Lung (tissue), 13 donors: ENCODE results near the gene CHCHD5. TPM values are rescaled to one million over a fixed set of nuclear protein-coding genes. Genes with fewer than 3 reads are reported as not detected.

Experiments used
- ATAC-seq: fragments of 200-7000 bp; cut with Tn5 transposase; one replicate; pipeline ENCODE4 v1.9.1; 2020; ENCODE audit warnings: moderate number of reproducible peaks; ENCODE audit not compliant: insufficient read depth, low FRiP score
- DNase-seq, 3 donors: peaks; one replicate each; pipeline ENCODE4 v3.0.0-alpha.2; 2013 to 2017
- H3K27ac ChIP-seq, 2 donors: one replicate each; pipeline ENCODE4 v1.5.1; 2013; ENCODE audit warnings: mild to moderate bottlenecking in 2 of 2, moderate library complexity in 2 of 2, control low read depth in 1 of 2, inconsistent platforms in 1 of 2, low read depth in 1 of 2, low read length in 1 of 2
- H3K27me3 ChIP-seq, 3 donors: one replicate each; pipeline ENCODE4 v1.5.1; 2013; ENCODE audit warnings: low read length in 2 of 3; ENCODE audit not compliant: control insufficient read depth in 3 of 3, insufficient read depth in 3 of 3
- H3K36me3 ChIP-seq, 4 donors: one replicate each; pipeline ENCODE4 v1.5.1; 2013; ENCODE audit warnings: low read length in 4 of 4, mild to moderate bottlenecking in 1 of 4, moderate library complexity in 1 of 4; ENCODE audit not compliant: control insufficient read depth in 4 of 4, insufficient read depth in 4 of 4
- H3K4me1 ChIP-seq, 5 donors: one replicate each; pipeline ENCODE4 v1.5.1; 2013; ENCODE audit warnings: low read length in 5 of 5, mild to moderate bottlenecking in 2 of 5, moderate library complexity in 1 of 5; ENCODE audit not compliant: control insufficient read depth in 5 of 5, insufficient read depth in 5 of 5
- H3K4me3 ChIP-seq: one replicate; pipeline ENCODE4 v1.5.1; 2013; ENCODE audit warnings: mild to moderate bottlenecking, control low read depth, moderate library complexity
- H3K9ac ChIP-seq, 2 donors: one replicate each; pipeline ENCODE4 v1.5.1; 2013; ENCODE audit warnings: low read length in 2 of 2, control low read depth in 1 of 2; ENCODE audit not compliant: insufficient read depth in 1 of 2
- H3K9me3 ChIP-seq, 4 donors: one replicate each; pipeline ENCODE4 v1.5.1; 2013; ENCODE audit warnings: low read length in 3 of 4, mild to moderate bottlenecking in 1 of 4, moderate library complexity in 1 of 4; ENCODE audit not compliant: control insufficient read depth in 4 of 4, insufficient read depth in 3 of 4
- CTCF ChIP-seq: IDR thresholded peaks from 2 replicates; pipeline ENCODE4 v1.5.1; 2012; ENCODE audit warnings: mild to moderate bottlenecking; ENCODE audit errors: control extremely low read depth, extremely low read depth
- WGBS, 2 donors: extraction: QIAGEN DNeasy Blood & Tissue Kit; methylation state at CpG; one replicate each; pipeline ENCODE4 v1.1.7; 2013; 5-methylcytosine and 5-hydroxymethylcytosine counted together
- polyA plus RNA-seq, 2 donors: library from polyadenylated mRNA; stranded (reverse); fragments of 200-250 nt; gene quantifications; one replicate each; pipeline ENCODE4 v1.2.1, GENCODE V29; 2013
- small RNA-seq: library from RNA; depleted of rRNA; stranded (forward); fragments of <200 nt; gene quantifications from one replicate; pipeline ENCODE3, GENCODE V24; 2014; ENCODE audit warnings: low replicate concordance
- total RNA-seq, 2 donors: library from RNA; depleted of rRNA in 1 of 2; stranded (reverse); fragments of >200 nt in 1 of 2; gene quantifications; one replicate each; pipeline ENCODE4 v1.2.1, GENCODE V29; 2014 to 2021
- donor health status: control.
- donor health status: control.
- donor health status: Bipolar disorder and iron deficiency.
- donor health status: healthy.
- donor health status: DM: yes; HTN: yes; CAD: no.

Gene CHCHD5
- total and polyA plus RNA-seq, 4 donors, result 3.0 to 46.6 (median 44.4) TPM

GRCh38 chr2:112637289-112637660, 52.9 kb downstream of the CHCHD5 start:
- DNase-seq, result no peak
- Histone ChIP-seq H3K4me1 (peaks cover 0 to 5% (median 0%) of the 10 kb centered on the region in 5 donors), H3K36me3 (no peaks in the 10 kb centered on the region), H3K4me3 (no peak overlapping the region), H3K9ac (no peak overlapping the region), H3K9me3 (no peaks in the 10 kb centered on the region), H3K27ac (no peak overlapping the region), H3K27me3 (no peaks in the 10 kb centered on the region)
- no peak for ATAC-seq
- WGBS, 2 donors, result 92 to 94% methylated on average over 4 of the region's 4 CpGs
- TF ChIP-seq CTCF, result no peak

Small RNA genes within 50 kb of the gene (small RNA-seq; reads per million reads assigned to genes)
- not detected for gene RF00019

Other genes starting within 250 kb of the CHCHD5 start
- gene RGPD8, start 151.0 kb upstream of the CHCHD5 start, total RNA-seq, result 10 to 100 TPM; 10.2 to 51.1 TPM
- gene RGPD8, start 151.0 kb upstream of the CHCHD5 start, polyA plus RNA-seq, result 1 to 10 TPM in 1 of 2 donors, under 1 TPM in 1; 0.81 to 2.1 TPM
- 10 to 100 TPM; 31.2 to 32.8 TPM for gene TTL, start 102.5 kb upstream of the CHCHD5 start, total RNA-seq
- 10 to 100 TPM; 12.5 to 14.3 TPM for gene TTL, start 102.5 kb upstream of the CHCHD5 start, polyA plus RNA-seq
- gene POLR1B, start 42.1 kb upstream of the CHCHD5 start, total RNA-seq, result 10 to 100 TPM; 20.9 to 26.4 TPM
- 1 to 10 TPM; 4.9 to 9.4 TPM for gene POLR1B, start 42.1 kb upstream of the CHCHD5 start, polyA plus RNA-seq
- gene SLC20A1, start 61.3 kb downstream of the CHCHD5 start, total RNA-seq, result 10 to 100 TPM; 34.8 to 51.4 TPM
- 10 to 100 TPM; 26.2 to 42.3 TPM for gene SLC20A1, start 61.3 kb downstream of the CHCHD5 start, polyA plus RNA-seq
- gene NT5DC4, start 136.4 kb downstream of the CHCHD5 start, total RNA-seq, result under 1 TPM; 0.09 to 0.83 TPM
- under 1 TPM; 0.53 TPM for gene NT5DC4, start 136.4 kb downstream of the CHCHD5 start, polyA plus RNA-seq
- gene CKAP2L, start 180.0 kb downstream of the CHCHD5 start, total RNA-seq, result 1 to 10 TPM in 1 of 2 donors, under 1 TPM in 1; 0.58 to 4.0 TPM
- gene CKAP2L, start 180.0 kb downstream of the CHCHD5 start, polyA plus RNA-seq, result under 1 TPM; 0.48 to 0.63 TPM
- gene IL1A, start 199.9 kb downstream of the CHCHD5 start, total RNA-seq, result 1 to 10 TPM; 1.3 to 3.5 TPM
- gene IL1A, start 199.9 kb downstream of the CHCHD5 start, polyA plus RNA-seq, result 10 to 100 TPM in 1 of 2 donors, 1 to 10 TPM in 1; 1.1 to 15.5 TPM